AG04450 (cell line): ENCODE results near the gene GALC. TPM values are rescaled to one million over a fixed set of nuclear protein-coding genes. Genes with fewer than 3 reads are reported as not detected.

ENCODE experiments used
- CTCF ChIA-PET: fragments of 300-600, 350-600 bp; formaldehyde crosslinking; extraction: SDS; loops from one replicate; lab custom pipeline; 2022; ENCODE audit warnings: antibody characterized with exemption, inconsistent platforms; lab: Charles Lee
- POLR2A ChIA-PET: fragments of 350-600 bp; formaldehyde crosslinking; extraction: SDS; loops from one replicate; lab custom pipeline; 2021; ENCODE audit warnings: antibody characterized with exemption, inconsistent platforms; lab: Yijun Ruan, JAX
- DNase-seq: peaks from one replicate; pipeline ENCODE4 v3.0.0-alpha.2; 2011; ENCODE audit warnings: low read depth, low spot score
- H3K27ac ChIP-seq: one replicate; pipeline ENCODE4 v1.5.1; 2012; ENCODE audit warnings: low read depth, low read length, control low read depth
- H3K27me3 ChIP-seq: one replicate; pipeline ENCODE4 v1.6.0; 2012; ENCODE audit warnings: low read length; ENCODE audit not compliant: control insufficient read depth, insufficient read depth
- H3K4me3 ChIP-seq: 2 replicates; pipeline ENCODE4 v1.5.1; 2011; ENCODE audit warnings: mild to moderate bottlenecking, low read depth, low read length, control low read depth
- H3K9me3 ChIP-seq: 2 replicates; pipeline ENCODE4 v1.5.1; 2012; ENCODE audit warnings: low read length; ENCODE audit not compliant: control insufficient read depth, insufficient read depth
- CTCF ChIP-seq: IDR thresholded peaks from 2 replicates; pipeline ENCODE4 v1.5.1; 2011; ENCODE audit warnings: low read depth, low read length, control low read depth, inconsistent platforms
- polyA plus RNA-seq: library from polyadenylated mRNA; depleted of rRNA; stranded (reverse); fragments of >200 nt; gene quantifications from 2 replicates; pipeline ENCODE4 v1.2.3, GENCODE V29; 2011; rRNA removed
- small RNA-seq: library from RNA; depleted of rRNA; stranded (forward); fragments of <200 nt; gene quantifications from one replicate; pipeline ENCODE3, GENCODE V24; 2012; ENCODE audit warnings: low read depth; ENCODE audit not compliant: insufficient read length

The GALC gene
- polyA plus RNA-seq, 1 experiment, result 18.2 TPM

DNA sequence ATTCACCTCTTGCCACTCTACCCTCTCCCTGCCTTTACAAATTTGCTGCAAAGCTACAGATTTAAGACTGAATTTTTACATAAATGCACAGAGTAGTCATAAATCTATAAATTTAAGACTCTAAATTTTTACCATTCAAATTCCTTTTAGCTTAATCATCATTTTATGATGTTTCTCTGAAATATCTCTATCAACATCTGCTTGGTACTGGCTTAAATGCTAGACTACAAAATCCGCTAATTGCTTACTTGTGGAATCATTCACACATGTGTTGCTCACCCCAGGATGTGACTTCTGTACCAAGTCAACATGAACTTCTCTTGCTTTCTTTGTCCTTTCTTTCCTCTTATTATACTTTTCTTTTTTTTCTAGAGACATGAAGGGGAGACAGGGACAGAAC, 109.2 kb downstream of the GALC start:
- CTCF ChIA-PET, result no interaction called here
- no peak for TF ChIP-seq CTCF
- no peak for DNase-seq
- H3K9me3 ChIP-seq, result no peaks in the 10 kb centered on the region
- no peak overlapping the region for H3K4me3 ChIP-seq
- no peaks in the 10 kb centered on the region for H3K27me3 ChIP-seq
- H3K27ac ChIP-seq, result no peak overlapping the region
- POLR2A ChIA-PET, result no interaction called here

Small RNA genes within 50 kb of the gene (small RNA-seq; reads per million reads assigned to genes)
- gene RNU6-835P, result not detected

Other genes starting within 250 kb of the GALC start
- gene GPR65, start 12.0 kb upstream of the GALC start, polyA plus RNA-seq, result 0.04 TPM in 2 replicates